ENCODE data around the gene CST11.

- no peak for TF ChIP-seq ZNF747 (tag by site-specific recombination; IDR thresholded peaks at IDR 0.05)
- TF ChIP-seq CTCF (tag by site-specific recombination; IDR thresholded peaks at IDR 0.05), result no peak
- no peak for TF ChIP-seq ZNF645 (tag by site-specific recombination; IDR thresholded peaks at IDR 0.05)
- no peak for TF ChIP-seq ZNF658 (tag by site-specific recombination; IDR thresholded peaks at IDR 0.05)
- TF ChIP-seq ZBTB8A (tag by site-specific recombination; IDR thresholded peaks at IDR 0.05), result no peak
- TF ChIP-seq ZNF777 (tag by site-specific recombination; IDR thresholded peaks at IDR 0.05; ENCODE audit: borderline replicate concordance), result no peak
- no peak for TF ChIP-seq ZNF610 (tag by site-specific recombination; IDR thresholded peaks at IDR 0.05; ENCODE audit: borderline replicate concordance)
Measured at GRCh38 chr20:23448167-23448566, 4.5 kb downstream of the CST11 start.

Measured in HEK293 (cell line).